ENCODE measurements around the gene KLHL26. TPM values are rescaled to one million over a fixed set of nuclear protein-coding genes. Genes with fewer than 3 reads are reported as not detected.

Gene KLHL26
- total RNA-seq, 1 experiment from 2014 or later: 17.1 TPM

DNA sequence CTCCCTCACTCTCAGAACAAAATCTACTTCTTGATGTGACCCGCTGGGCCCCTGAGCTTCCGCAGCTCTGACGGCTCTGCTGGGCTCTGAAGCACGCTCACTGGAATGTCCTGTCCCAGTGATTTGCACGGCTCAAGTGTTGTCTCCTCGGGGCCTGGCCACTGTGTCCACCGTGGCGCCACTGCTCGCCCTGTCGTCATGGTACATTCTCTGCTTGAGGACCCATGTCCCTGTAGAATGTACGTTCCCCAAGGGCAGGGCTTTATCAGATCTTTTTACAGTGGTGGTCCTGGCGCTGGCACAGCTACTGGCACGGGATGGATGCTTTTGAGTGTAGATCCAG, 12.1 kb downstream of the KLHL26 start:
- RAD21 ChIA-PET (ENCODE audit: low non-redundant PET in 1 of 2, low total read pairs in 2 of 2, uncharacterized antibody in 2 of 2, unreplicated experiment in 2 of 2): no interaction called here
- H4K20me1 ChIP-seq (ENCODE audit: insufficient read depth): no peaks in the 10 kb centered on the region
- H2AFZ ChIP-seq (ENCODE audit: low read depth, low read length, poor library complexity, severe bottlenecking): no peak overlapping the region

DNA sequence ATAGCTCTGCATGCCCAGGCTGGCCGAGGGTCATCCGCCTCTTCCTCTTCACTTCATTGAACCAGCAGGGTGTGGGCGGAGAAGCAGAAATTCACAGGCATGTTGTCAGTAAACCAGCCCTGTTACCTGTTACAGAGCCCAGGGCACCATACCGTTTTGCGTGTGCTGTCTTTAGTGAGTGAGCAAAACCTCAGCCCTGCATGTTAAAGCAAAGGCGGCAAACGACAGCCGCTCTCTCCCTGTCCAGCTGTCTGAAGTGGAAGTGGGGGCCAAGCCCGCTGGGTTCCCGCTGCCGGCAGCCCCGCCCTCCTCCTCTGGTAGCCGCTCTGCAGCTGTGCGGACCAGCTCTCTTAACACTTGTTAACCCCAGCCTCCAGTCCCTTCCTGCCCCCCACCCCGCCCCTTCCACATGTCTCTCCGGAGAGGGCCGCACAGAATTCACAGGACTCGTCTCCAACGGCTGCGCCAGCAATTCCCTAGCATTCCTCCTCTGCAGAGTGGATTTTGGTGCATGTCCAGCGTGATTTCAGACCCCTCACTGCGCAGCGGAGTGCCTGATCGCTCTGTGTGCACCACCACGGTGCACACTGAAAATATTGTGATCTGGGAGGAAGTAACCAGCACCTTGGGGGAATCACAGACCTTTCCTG, 12.7 kb downstream of the KLHL26 start:
- Histone ChIP-seq H3K9ac (ENCODE audit: low read length) (no peak overlapping the region), H3K9me2 (ENCODE audit: insufficient read depth) (no peaks in the 10 kb centered on the region), H3K79me2 (ENCODE audit: insufficient read depth, low read length) (peaks cover 11% of the 10 kb centered on the region; the same call in 1 of the 2 replicates), H2AFZ (ENCODE audit: low read depth, low read length, poor library complexity, severe bottlenecking) (no peak overlapping the region), H3K4me2 (ENCODE audit: low read length) (no peak overlapping the region), H3K4me1 (ENCODE audit: control insufficient read depth in 1 of 2, insufficient read depth in 2 of 2, low read length in 2 of 2) (peaks cover 0 to under 1% of the 10 kb centered on the region in 2 experiments; a peak in 1 of 4 replicates), H4K20me1 (ENCODE audit: insufficient read depth) (no peaks in the 10 kb centered on the region), H3K27ac (ENCODE audit: low read depth, low read length) (no peak overlapping the region), H3K36me3 (ENCODE audit: control insufficient read depth in 1 of 2, insufficient read depth in 2 of 2, low read length in 2 of 2) (no peaks in the 10 kb centered on the region), H3K9me3 (ENCODE audit: control insufficient read depth in 1 of 2, insufficient read depth in 1 of 2, low read depth in 1 of 2, low read length in 2 of 2) (no peaks in the 10 kb centered on the region), H3K27me3 (ENCODE audit: insufficient read depth, low read length) (no peaks in the 10 kb centered on the region), H3K4me3 (replicated peaks in 1 of 2; ENCODE audit: low read depth in 1 of 2, low read length in 2 of 2) (no peak overlapping the region)
- CTCF ChIA-PET: no interaction called here
- intact Hi-C loops (cut with micrococcal nuclease): no loop called here
- RAD21 ChIA-PET (ENCODE audit: low non-redundant PET in 1 of 2, low total read pairs in 2 of 2, uncharacterized antibody in 2 of 2, unreplicated experiment in 2 of 2): no interaction called here
- ATAC-seq (no peak), DNase-seq (ENCODE audit: low read depth, low spot score) (no peak)
- BruUV-seq (replicated peaks): no TSS peak
- POLR2A ChIA-PET: no interaction called here
- TF ChIP-seq TCF7L2 (IDR thresholded peaks at IDR 0.05; ENCODE audit: borderline replicate concordance, extremely low read depth, insufficient read depth, insufficient read length) (no peak), CEBPB (IDR thresholded peaks at IDR 0.05; ENCODE audit: low read depth) (no peak), YY1 (IDR thresholded peaks at IDR 0.05; ENCODE audit: extremely low read depth, insufficient replicate concordance, low read depth, low read length) (no peak), FOSL1 (IDR thresholded peaks at IDR 0.05; ENCODE audit: low read depth) (no peak), SRF (IDR thresholded peaks at IDR 0.05; ENCODE audit: low read depth) (no peak), CBX3 (IDR thresholded peaks at IDR 0.05; ENCODE audit: low read depth) (no peak), SIN3A (IDR thresholded peaks at IDR 0.05; ENCODE audit: low read depth) (no peak), EGR1 (IDR thresholded peaks at IDR 0.05; ENCODE audit: low read depth) (no peak), ELF1 (IDR thresholded peaks at IDR 0.05; ENCODE audit: borderline replicate concordance, low read depth) (no peak)
- TF ChIP-seq, protein P1, sequence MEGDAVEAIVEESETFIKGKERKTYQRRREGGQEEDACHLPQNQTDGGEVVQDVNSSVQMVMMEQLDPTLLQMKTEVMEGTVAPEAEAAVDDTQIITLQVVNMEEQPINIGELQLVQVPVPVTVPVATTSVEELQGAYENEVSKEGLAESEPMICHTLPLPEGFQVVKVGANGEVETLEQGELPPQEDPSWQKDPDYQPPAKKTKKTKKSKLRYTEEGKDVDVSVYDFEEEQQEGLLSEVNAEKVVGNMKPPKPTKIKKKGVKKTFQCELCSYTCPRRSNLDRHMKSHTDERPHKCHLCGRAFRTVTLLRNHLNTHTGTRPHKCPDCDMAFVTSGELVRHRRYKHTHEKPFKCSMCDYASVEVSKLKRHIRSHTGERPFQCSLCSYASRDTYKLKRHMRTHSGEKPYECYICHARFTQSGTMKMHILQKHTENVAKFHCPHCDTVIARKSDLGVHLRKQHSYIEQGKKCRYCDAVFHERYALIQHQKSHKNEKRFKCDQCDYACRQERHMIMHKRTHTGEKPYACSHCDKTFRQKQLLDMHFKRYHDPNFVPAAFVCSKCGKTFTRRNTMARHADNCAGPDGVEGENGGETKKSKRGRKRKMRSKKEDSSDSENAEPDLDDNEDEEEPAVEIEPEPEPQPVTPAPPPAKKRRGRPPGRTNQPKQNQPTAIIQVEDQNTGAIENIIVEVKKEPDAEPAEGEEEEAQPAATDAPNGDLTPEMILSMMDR (IDR thresholded peaks at IDR 0.05 in 2 of 3, conservative IDR thresholded peaks at IDR 0.05 in 1 of 3; ENCODE audit: borderline replicate concordance in 1 of 3, insufficient read depth in 1 of 3, low read depth in 2 of 3, low read length in 2 of 3): no peak
- TF ChIP-seq, protein P2, sequence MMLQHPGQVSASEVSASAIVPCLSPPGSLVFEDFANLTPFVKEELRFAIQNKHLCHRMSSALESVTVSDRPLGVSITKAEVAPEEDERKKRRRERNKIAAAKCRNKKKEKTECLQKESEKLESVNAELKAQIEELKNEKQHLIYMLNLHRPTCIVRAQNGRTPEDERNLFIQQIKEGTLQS (IDR thresholded peaks at IDR 0.05): no peak
- TF ChIP-seq, protein P3, sequence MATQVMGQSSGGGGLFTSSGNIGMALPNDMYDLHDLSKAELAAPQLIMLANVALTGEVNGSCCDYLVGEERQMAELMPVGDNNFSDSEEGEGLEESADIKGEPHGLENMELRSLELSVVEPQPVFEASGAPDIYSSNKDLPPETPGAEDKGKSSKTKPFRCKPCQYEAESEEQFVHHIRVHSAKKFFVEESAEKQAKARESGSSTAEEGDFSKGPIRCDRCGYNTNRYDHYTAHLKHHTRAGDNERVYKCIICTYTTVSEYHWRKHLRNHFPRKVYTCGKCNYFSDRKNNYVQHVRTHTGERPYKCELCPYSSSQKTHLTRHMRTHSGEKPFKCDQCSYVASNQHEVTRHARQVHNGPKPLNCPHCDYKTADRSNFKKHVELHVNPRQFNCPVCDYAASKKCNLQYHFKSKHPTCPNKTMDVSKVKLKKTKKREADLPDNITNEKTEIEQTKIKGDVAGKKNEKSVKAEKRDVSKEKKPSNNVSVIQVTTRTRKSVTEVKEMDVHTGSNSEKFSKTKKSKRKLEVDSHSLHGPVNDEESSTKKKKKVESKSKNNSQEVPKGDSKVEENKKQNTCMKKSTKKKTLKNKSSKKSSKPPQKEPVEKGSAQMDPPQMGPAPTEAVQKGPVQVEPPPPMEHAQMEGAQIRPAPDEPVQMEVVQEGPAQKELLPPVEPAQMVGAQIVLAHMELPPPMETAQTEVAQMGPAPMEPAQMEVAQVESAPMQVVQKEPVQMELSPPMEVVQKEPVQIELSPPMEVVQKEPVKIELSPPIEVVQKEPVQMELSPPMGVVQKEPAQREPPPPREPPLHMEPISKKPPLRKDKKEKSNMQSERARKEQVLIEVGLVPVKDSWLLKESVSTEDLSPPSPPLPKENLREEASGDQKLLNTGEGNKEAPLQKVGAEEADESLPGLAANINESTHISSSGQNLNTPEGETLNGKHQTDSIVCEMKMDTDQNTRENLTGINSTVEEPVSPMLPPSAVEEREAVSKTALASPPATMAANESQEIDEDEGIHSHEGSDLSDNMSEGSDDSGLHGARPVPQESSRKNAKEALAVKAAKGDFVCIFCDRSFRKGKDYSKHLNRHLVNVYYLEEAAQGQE (IDR thresholded peaks at IDR 0.05; ENCODE audit: low read depth): no peak

More for the DNA sequence above, 12.1 kb downstream of the KLHL26 start:
- DNase-seq (ENCODE audit: low read depth, low spot score) (no peak), ATAC-seq (no peak)
- TF ChIP-seq SP1 (IDR thresholded peaks at IDR 0.05; ENCODE audit: low read depth) (no peak), SRF (IDR thresholded peaks at IDR 0.05; ENCODE audit: low read depth) (no peak), EZH2 (IDR thresholded peaks at IDR 0.05) (no peak), JUND (IDR thresholded peaks at IDR 0.05) (no peak), SIN3A (IDR thresholded peaks at IDR 0.05; ENCODE audit: low read depth) (no peak), CBX3 (IDR thresholded peaks at IDR 0.05; ENCODE audit: low read depth) (no peak)
- TF ChIP-seq, protein P4, sequence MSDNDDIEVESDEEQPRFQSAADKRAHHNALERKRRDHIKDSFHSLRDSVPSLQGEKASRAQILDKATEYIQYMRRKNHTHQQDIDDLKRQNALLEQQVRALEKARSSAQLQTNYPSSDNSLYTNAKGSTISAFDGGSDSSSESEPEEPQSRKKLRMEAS (IDR thresholded peaks at IDR 0.05): no peak
- no peaks in the 10 kb centered on the region for H3K36me3 ChIP-seq (ENCODE audit: control insufficient read depth in 1 of 2, insufficient read depth in 2 of 2, low read length in 2 of 2)
- BruUV-seq (replicated peaks): no TSS peak
- H3K79me2 ChIP-seq (ENCODE audit: insufficient read depth, low read length): peaks cover 15% of the 10 kb centered on the region; the same call in 1 of the 2 replicates
- no peak overlapping the region for H3K27ac ChIP-seq (ENCODE audit: low read depth, low read length)
- no peaks in the 10 kb centered on the region for H3K9me3 ChIP-seq (ENCODE audit: control insufficient read depth in 1 of 2, insufficient read depth in 1 of 2, low read depth in 1 of 2, low read length in 2 of 2)
- ChIA-PET CTCF (no interaction called here), POLR2A (no interaction called here)
- H3K27me3 ChIP-seq (ENCODE audit: insufficient read depth, low read length): no peaks in the 10 kb centered on the region
- no peaks in the 10 kb centered on the region for H3K9me2 ChIP-seq (ENCODE audit: insufficient read depth)
- H3K9ac ChIP-seq (ENCODE audit: low read length): no peak overlapping the region
- intact Hi-C loops (cut with micrococcal nuclease): no loop called here
- H3K4me2 ChIP-seq (ENCODE audit: low read length): no peak overlapping the region
- H3K4me3 ChIP-seq (replicated peaks in 1 of 2; ENCODE audit: low read depth in 1 of 2, low read length in 2 of 2): no peak overlapping the region
- peaks cover 0 to 6% of the 10 kb centered on the region in 2 experiments; a peak in 1 of 4 replicates for H3K4me1 ChIP-seq (ENCODE audit: control insufficient read depth in 1 of 2, insufficient read depth in 2 of 2, low read length in 2 of 2)

Measured in HCT116 (cell line).